ENCODE data around the gene ADA.

The ADA gene

DNA sequence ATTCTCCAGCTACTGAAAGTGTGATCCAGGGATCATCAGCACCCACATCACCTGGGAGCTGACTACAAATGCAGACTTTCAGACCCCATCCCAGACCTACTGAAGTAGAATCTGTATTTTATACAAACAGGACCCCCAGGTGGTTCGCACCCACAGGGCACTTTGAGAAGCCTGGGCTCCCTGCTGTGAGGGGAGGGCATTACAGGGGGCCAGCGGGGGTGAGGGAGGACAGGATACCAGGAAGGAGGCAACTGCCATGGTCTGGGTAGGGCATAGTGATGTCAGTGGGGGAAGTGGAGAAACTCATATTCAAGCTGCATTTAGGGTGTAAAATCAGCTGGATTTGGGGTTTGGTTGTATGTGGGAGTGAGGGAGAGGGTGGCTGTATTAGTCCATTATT lies 2.0 kb upstream of the ADA start:
- no peak for ATAC-seq
- TF ChIP-seq SNAI2 (CRISPR knock-in tag; IDR thresholded peaks at IDR 0.05) (no peak), GLIS3 (CRISPR knock-in tag; IDR thresholded peaks at IDR 0.05) (no peak), ESRRG (CRISPR knock-in tag; IDR thresholded peaks at IDR 0.05) (no peak), TOX (CRISPR knock-in tag; IDR thresholded peaks at IDR 0.05; ENCODE audit: borderline replicate concordance) (no peak), ARNTL (CRISPR knock-in tag; IDR thresholded peaks at IDR 0.05; ENCODE audit: borderline replicate concordance, low read depth) (no peak), OSR1 (CRISPR knock-in tag; IDR thresholded peaks at IDR 0.05) (no peak), ZNF565 (CRISPR knock-in tag; conservative IDR thresholded peaks at IDR 0.05; ENCODE audit: low read depth) (no peak)

DNA sequence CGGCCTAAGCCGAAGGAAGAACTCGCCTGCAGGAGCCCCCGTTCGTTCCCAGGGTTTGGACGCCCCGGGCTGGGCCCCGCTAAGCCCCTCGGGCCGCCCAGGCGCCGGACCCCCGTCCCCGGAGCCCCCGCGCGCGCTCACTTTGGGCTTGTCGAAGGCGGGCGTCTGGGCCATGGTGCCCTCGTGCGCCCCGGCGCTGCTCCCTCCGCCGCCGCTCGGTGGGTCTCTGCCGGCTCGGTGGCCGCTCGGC lies 140 bp downstream of the ADA start:
- TF ChIP-seq OSR1 (CRISPR knock-in tag; IDR thresholded peaks at IDR 0.05) (no peak), CSDC2 (CRISPR knock-in tag; IDR thresholded peaks at IDR 0.05) (no peak), ARNTL (CRISPR knock-in tag; IDR thresholded peaks at IDR 0.05; ENCODE audit: borderline replicate concordance, low read depth) (no peak), ESRRG (CRISPR knock-in tag; IDR thresholded peaks at IDR 0.05) (no peak), TOX (CRISPR knock-in tag; IDR thresholded peaks at IDR 0.05; ENCODE audit: borderline replicate concordance) (no peak), ISL1 (CRISPR knock-in tag; IDR thresholded peaks at IDR 0.05) (no peak), SNAI2 (CRISPR knock-in tag; IDR thresholded peaks at IDR 0.05) (no peak), ZFP30 (CRISPR knock-in tag; IDR thresholded peaks at IDR 0.05) (no peak), PPARA (CRISPR knock-in tag; IDR thresholded peaks at IDR 0.05; ENCODE audit: borderline replicate concordance) (no peak), BACH2 (CRISPR knock-in tag; IDR thresholded peaks at IDR 0.05; ENCODE audit: borderline replicate concordance) (no peak), RARB (CRISPR knock-in tag; IDR thresholded peaks at IDR 0.05) (no peak), ZNF70 (CRISPR knock-in tag; IDR thresholded peaks at IDR 0.05) (no peak), ZNF565 (CRISPR knock-in tag; conservative IDR thresholded peaks at IDR 0.05; ENCODE audit: low read depth) (no peak), GLIS3 (CRISPR knock-in tag; IDR thresholded peaks at IDR 0.05) (no peak), ZNF8 (CRISPR knock-in tag; IDR thresholded peaks at IDR 0.05) (no peak)
- TF ChIP-seq, protein P1, sequence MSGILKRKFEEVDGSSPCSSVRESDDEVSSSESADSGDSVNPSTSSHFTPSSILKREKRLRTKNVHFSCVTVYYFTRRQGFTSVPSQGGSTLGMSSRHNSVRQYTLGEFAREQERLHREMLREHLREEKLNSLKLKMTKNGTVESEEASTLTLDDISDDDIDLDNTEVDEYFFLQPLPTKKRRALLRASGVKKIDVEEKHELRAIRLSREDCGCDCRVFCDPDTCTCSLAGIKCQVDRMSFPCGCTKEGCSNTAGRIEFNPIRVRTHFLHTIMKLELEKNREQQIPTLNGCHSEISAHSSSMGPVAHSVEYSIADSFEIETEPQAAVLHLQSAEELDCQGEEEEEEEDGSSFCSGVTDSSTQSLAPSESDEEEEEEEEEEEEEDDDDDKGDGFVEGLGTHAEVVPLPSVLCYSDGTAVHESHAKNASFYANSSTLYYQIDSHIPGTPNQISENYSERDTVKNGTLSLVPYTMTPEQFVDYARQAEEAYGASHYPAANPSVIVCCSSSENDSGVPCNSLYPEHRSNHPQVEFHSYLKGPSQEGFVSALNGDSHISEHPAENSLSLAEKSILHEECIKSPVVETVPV (CRISPR knock-in tag; IDR thresholded peaks at IDR 0.05), result no peak
- TF ChIP-seq, protein P2, sequence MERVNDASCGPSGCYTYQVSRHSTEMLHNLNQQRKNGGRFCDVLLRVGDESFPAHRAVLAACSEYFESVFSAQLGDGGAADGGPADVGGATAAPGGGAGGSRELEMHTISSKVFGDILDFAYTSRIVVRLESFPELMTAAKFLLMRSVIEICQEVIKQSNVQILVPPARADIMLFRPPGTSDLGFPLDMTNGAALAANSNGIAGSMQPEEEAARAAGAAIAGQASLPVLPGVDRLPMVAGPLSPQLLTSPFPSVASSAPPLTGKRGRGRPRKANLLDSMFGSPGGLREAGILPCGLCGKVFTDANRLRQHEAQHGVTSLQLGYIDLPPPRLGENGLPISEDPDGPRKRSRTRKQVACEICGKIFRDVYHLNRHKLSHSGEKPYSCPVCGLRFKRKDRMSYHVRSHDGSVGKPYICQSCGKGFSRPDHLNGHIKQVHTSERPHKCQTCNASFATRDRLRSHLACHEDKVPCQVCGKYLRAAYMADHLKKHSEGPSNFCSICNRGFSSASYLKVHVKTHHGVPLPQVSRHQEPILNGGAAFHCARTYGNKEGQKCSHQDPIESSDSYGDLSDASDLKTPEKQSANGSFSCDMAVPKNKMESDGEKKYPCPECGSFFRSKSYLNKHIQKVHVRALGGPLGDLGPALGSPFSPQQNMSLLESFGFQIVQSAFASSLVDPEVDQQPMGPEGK (CRISPR knock-in tag; IDR thresholded peaks at IDR 0.05; ENCODE audit: borderline replicate concordance), result no peak
- TF ChIP-seq, protein P3, sequence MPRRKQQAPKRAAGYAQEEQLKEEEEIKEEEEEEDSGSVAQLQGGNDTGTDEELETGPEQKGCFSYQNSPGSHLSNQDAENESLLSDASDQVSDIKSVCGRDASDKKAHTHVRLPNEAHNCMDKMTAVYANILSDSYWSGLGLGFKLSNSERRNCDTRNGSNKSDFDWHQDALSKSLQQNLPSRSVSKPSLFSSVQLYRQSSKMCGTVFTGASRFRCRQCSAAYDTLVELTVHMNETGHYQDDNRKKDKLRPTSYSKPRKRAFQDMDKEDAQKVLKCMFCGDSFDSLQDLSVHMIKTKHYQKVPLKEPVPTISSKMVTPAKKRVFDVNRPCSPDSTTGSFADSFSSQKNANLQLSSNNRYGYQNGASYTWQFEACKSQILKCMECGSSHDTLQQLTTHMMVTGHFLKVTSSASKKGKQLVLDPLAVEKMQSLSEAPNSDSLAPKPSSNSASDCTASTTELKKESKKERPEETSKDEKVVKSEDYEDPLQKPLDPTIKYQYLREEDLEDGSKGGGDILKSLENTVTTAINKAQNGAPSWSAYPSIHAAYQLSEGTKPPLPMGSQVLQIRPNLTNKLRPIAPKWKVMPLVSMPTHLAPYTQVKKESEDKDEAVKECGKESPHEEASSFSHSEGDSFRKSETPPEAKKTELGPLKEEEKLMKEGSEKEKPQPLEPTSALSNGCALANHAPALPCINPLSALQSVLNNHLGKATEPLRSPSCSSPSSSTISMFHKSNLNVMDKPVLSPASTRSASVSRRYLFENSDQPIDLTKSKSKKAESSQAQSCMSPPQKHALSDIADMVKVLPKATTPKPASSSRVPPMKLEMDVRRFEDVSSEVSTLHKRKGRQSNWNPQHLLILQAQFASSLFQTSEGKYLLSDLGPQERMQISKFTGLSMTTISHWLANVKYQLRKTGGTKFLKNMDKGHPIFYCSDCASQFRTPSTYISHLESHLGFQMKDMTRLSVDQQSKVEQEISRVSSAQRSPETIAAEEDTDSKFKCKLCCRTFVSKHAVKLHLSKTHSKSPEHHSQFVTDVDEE (CRISPR knock-in tag; IDR thresholded peaks at IDR 0.05), result no peak
- TF ChIP-seq, protein P4, sequence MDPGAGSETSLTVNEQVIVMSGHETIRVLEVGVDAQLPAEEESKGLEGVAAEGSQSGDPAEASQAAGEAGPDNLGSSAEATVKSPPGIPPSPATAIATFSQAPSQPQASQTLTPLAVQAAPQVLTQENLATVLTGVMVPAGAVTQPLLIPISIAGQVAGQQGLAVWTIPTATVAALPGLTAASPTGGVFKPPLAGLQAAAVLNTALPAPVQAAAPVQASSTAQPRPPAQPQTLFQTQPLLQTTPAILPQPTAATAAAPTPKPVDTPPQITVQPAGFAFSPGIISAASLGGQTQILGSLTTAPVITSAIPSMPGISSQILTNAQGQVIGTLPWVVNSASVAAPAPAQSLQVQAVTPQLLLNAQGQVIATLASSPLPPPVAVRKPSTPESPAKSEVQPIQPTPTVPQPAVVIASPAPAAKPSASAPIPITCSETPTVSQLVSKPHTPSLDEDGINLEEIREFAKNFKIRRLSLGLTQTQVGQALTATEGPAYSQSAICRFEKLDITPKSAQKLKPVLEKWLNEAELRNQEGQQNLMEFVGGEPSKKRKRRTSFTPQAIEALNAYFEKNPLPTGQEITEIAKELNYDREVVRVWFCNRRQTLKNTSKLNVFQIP (CRISPR knock-in tag; IDR thresholded peaks at IDR 0.05; ENCODE audit: borderline replicate concordance, low read depth), result no peak
- no peak for ATAC-seq

DNA sequence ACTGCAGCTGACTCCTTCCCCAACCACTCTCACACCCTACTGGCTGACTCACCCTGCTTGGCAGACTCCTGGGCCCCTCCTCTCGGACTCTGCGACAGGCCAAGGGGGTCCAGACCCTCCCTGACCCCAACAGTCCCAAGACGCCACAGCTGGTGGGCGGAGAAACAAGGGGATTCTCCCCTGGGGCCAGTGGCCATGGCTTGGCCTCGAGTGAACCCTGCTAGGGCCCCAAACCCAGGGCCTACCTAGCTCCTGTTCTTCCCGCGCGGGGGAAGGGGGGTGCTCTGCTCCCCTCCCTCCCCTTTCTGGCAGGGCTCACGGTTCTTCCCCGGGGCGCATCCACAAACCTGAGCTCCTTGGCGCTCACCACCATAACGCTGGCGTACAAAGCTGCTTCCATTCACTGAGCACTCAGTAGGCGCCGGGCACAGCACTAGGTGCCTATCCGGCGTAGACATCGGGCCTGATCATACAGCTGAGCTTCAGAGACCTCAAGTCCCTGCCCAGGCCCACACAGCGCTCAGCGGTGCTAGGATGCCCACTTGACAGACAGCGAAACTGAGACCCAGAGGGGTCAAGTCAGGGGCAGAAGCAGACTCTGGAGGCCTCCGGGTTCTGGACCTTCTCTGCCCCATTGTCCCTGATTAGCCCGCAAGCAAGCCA lies 597 bp downstream of the ADA start:
- no peak for ATAC-seq
- TF ChIP-seq GLIS3 (CRISPR knock-in tag; IDR thresholded peaks at IDR 0.05) (no peak), ZNF565 (CRISPR knock-in tag; conservative IDR thresholded peaks at IDR 0.05; ENCODE audit: low read depth) (no peak), ISL1 (CRISPR knock-in tag; IDR thresholded peaks at IDR 0.05) (no peak), TCF4 (CRISPR knock-in tag; IDR thresholded peaks at IDR 0.05; ENCODE audit: borderline replicate concordance) (no peak), ARNTL (CRISPR knock-in tag; IDR thresholded peaks at IDR 0.05; ENCODE audit: borderline replicate concordance, low read depth) (no peak), ZNF70 (CRISPR knock-in tag; IDR thresholded peaks at IDR 0.05) (no peak), TOX (CRISPR knock-in tag; IDR thresholded peaks at IDR 0.05; ENCODE audit: borderline replicate concordance) (no peak), ZNF8 (CRISPR knock-in tag; IDR thresholded peaks at IDR 0.05) (no peak), ZC3H10 (CRISPR knock-in tag; IDR thresholded peaks at IDR 0.05) (no peak), ESRRG (CRISPR knock-in tag; IDR thresholded peaks at IDR 0.05) (no peak), RARB (CRISPR knock-in tag; IDR thresholded peaks at IDR 0.05) (no peak)
- TF ChIP-seq, protein P3 (CRISPR knock-in tag; IDR thresholded peaks at IDR 0.05), result no peak
- TF ChIP-seq, protein P1 (CRISPR knock-in tag; IDR thresholded peaks at IDR 0.05), result no peak
- TF ChIP-seq, protein P4 (CRISPR knock-in tag; IDR thresholded peaks at IDR 0.05; ENCODE audit: borderline replicate concordance, low read depth), result no peak

Measured in SK-N-SH treated with all-trans-retinoic acid at 6 μM for 48 hours (cell line).